NCI-H446 (cell line): ENCODE data around the gene KCNK13.
A peak's percentile ranks its signal among the peaks of the same experiment; 100 is the strongest.
"Not testable (repeated sequence)": the region's sequence is repeated elsewhere in the genome, so short reads cannot be mapped to it uniquely, and the experiment has no call there.

Experiments
- DNase-seq, 2 experiments: peaks; one replicate each; lab custom pipeline; 2025; lab: John Stamatoyannopoulos, UW

The KCNK13 gene

GRCh38 chr14:90060965-90061684, 669 bp upstream of the KCNK13 start:
- DNase-seq, result no peak

- DNase-seq, result no peak
Observed at GRCh38 chr14:90062127-90062794, 467 bp downstream of the KCNK13 start.

- DNase-seq, result no peak
Observed at GRCh38 chr14:90062822-90063539, 1.2 kb downstream of the KCNK13 start.

- no peak for DNase-seq
Observed at GRCh38 chr14:90072350-90072749, 10.6 kb downstream of the KCNK13 start.

GRCh38 chr14:90079576-90079975, 17.8 kb downstream of the KCNK13 start:
- DNase-seq, result no peak

- no peak for DNase-seq
Observed at GRCh38 chr14:90087433-90087832, 25.6 kb downstream of the KCNK13 start.

- DNase-seq, result no peak
Observed at GRCh38 chr14:90088176-90088575, 26.4 kb downstream of the KCNK13 start.

GRCh38 chr14:90089486-90089885, 27.7 kb downstream of the KCNK13 start:
- not testable (repeated sequence) for DNase-seq

- DNase-seq, result peak; percentile 96 to 97
Observed at GRCh38 chr14:90091393-90091792, 29.6 kb downstream of the KCNK13 start.

GRCh38 chr14:90093942-90094595, 32.3 kb downstream of the KCNK13 start:
- DNase-seq, result no peak

- no peak for DNase-seq
Observed at GRCh38 chr14:90095096-90095495, 33.3 kb downstream of the KCNK13 start.

GRCh38 chr14:90096566-90096965, 34.8 kb downstream of the KCNK13 start:
- DNase-seq, result no peak

GRCh38 chr14:90103808-90104207, 42.0 kb downstream of the KCNK13 start:
- no peak for DNase-seq

GRCh38 chr14:90105756-90106155, 44.0 kb downstream of the KCNK13 start:
- DNase-seq, result peak in 1 of 2 experiments; percentile 41

- DNase-seq, result no peak
Observed at GRCh38 chr14:90107789-90108188, 46.0 kb downstream of the KCNK13 start.

GRCh38 chr14:90109858-90110257, 48.1 kb downstream of the KCNK13 start:
- no peak for DNase-seq

GRCh38 chr14:90111895-90112534, 50.2 kb downstream of the KCNK13 start:
- DNase-seq, result no peak

GRCh38 chr14:90114554-90114953, 52.8 kb downstream of the KCNK13 start:
- no peak for DNase-seq

GRCh38 chr14:90115780-90116179, 54.0 kb downstream of the KCNK13 start:
- DNase-seq, result no peak

GRCh38 chr14:90116444-90116843, 54.6 kb downstream of the KCNK13 start:
- no peak for DNase-seq

GRCh38 chr14:90118027-90118426, 56.2 kb downstream of the KCNK13 start:
- DNase-seq, result no peak

GRCh38 chr14:90126260-90126659, 64.5 kb downstream of the KCNK13 start:
- DNase-seq, result no peak
